HepG2 (cell line): ENCODE measurements around the gene SRXN1. TPM values are rescaled to one million over a fixed set of nuclear protein-coding genes. Genes with fewer than 3 reads are reported as not detected.

ENCODE experiments used
- ATAC-seq: fragments of 200-7000 bp; cut with Tn5 transposase; 3 replicates; pipeline ENCODE4 v1.9.1; 2020; ENCODE audit warnings: mild to moderate bottlenecking, moderate library complexity
- BruUV-seq: library from RNA; stranded (reverse); fragments of 400-500 nt; replicated peaks from 2 replicates; lab custom pipeline; 2021; lab: Mats Ljungman, UMichigan
- CTCF ChIA-PET: fragments of 300-600 bp; formaldehyde crosslinking; extraction: SDS; loops from one replicate; lab custom pipeline; 2021; ENCODE audit warnings: low total read pairs, inconsistent platforms, low intra/inter-chr PET ratio; lab: Yijun Ruan, JAX
- POLR2A ChIA-PET: fragments of 350-600 bp; sonication (Branson Sonifier 250); formaldehyde crosslinking; loops from one replicate; lab custom pipeline; 2020; ENCODE audit warnings: antibody characterized with exemption, inconsistent platforms; lab: Yijun Ruan, JAX
- DNase-seq: peaks from one replicate; pipeline ENCODE4 v3.0.0-alpha.2; 2015; ENCODE audit warnings: low spot score
- FAIRE-seq: peaks from 3 replicates; lab custom pipeline; 2011; peaks lifted over from hg19 to GRCh38; lab: Jason Lieb, UNC
- H2AFZ ChIP-seq: one replicate; pipeline ENCODE4 v1.6.1; 2011; ENCODE audit warnings: low read length, inconsistent platforms
- H3K27ac ChIP-seq: fragments of 300-600 bp; 3 replicates; pipeline ENCODE4 v1.8.0; 2011; ENCODE audit warnings: mixed run types, mild to moderate bottlenecking, mixed read lengths, low read length, inconsistent platforms; ENCODE audit not compliant: insufficient read depth; ENCODE audit errors: extremely low read length
- H3K27me3 ChIP-seq, 2 experiments: fragments of 200-600 bp in 1 of 2; 2 replicates in 1 of 2; 3 replicates in 1 of 2; pipeline versions ENCODE4 v1.6.0 to v1.8.0; 2011; ENCODE audit warnings: low read length in 2 of 2, mild to moderate bottlenecking in 2 of 2, moderate library complexity in 2 of 2, inconsistent platforms in 1 of 2; ENCODE audit not compliant: insufficient read depth in 2 of 2, control insufficient read depth in 1 of 2
- H3K36me3 ChIP-seq, 2 experiments: fragments of 200-600 bp in 1 of 2; replicated peaks in 1 of 2; 2 replicates in 1 of 2; 3 replicates in 1 of 2; pipeline versions ENCODE4 v1.5.1 to v1.8.0; 2011; ENCODE audit warnings: low read length in 2 of 2, inconsistent platforms in 1 of 2; ENCODE audit not compliant: insufficient read depth in 2 of 2, control insufficient read depth in 1 of 2
- H3K4me1 ChIP-seq: 2 replicates; pipeline ENCODE4 v1.5.1; 2012; ENCODE audit warnings: low read length, inconsistent platforms; ENCODE audit not compliant: insufficient read depth
- H3K4me2 ChIP-seq: 2 replicates; pipeline ENCODE4 v1.6.0; 2011; ENCODE audit warnings: low read depth, low read length, inconsistent platforms
- H3K4me3 ChIP-seq, 3 experiments: fragments of 200-600 bp in 1 of 3; sonication (generic), shearing (Covaris generic) in 1 of 3; replicated peaks in 1 of 3; 2 replicates each; pipeline ENCODE4 v1.5.1; 2011 to 2016; ENCODE audit warnings: low read length in 3 of 3, inconsistent platforms in 2 of 3, low read depth in 2 of 3, mild to moderate bottlenecking in 2 of 3, control low read depth in 1 of 3, mixed read lengths in 1 of 3; ENCODE audit not compliant: insufficient read depth in 1 of 3
- H3K79me2 ChIP-seq: one replicate; pipeline ENCODE4 v1.6.1; 2011; ENCODE audit warnings: low read length, inconsistent platforms; ENCODE audit not compliant: insufficient read depth
- H3K9ac ChIP-seq: 2 replicates; pipeline ENCODE4 v1.6.0; 2011; ENCODE audit warnings: mild to moderate bottlenecking, low read depth, low read length, inconsistent platforms; ENCODE audit not compliant: insufficient read depth
- H3K9me3 ChIP-seq: 2 replicates; pipeline ENCODE4 v1.5.1; 2012; ENCODE audit warnings: mild to moderate bottlenecking, low read length
- H4K20me1 ChIP-seq: 2 replicates; pipeline ENCODE4 v1.6.0; 2011; ENCODE audit warnings: inconsistent platforms, mild to moderate bottlenecking, low read length, moderate library complexity; ENCODE audit not compliant: insufficient read depth
- EED ChIP-seq: sonication (generic); formaldehyde crosslinking; IDR thresholded peaks from 2 replicates; pipeline ENCODE4 v1.5.0; 2020; ENCODE audit warnings: mild to moderate bottlenecking, missing genetic modification reagents
- NFE2L1 ChIP-seq: sonication (generic); formaldehyde crosslinking; IDR thresholded peaks from 2 replicates; pipeline ENCODE4 v1.4.0; 2020; ENCODE audit warnings: missing genetic modification reagents, mild to moderate bottlenecking, borderline replicate concordance
- ZNF768 ChIP-seq: sonication (generic); formaldehyde crosslinking; IDR thresholded peaks from 2 replicates; pipeline ENCODE4 v1.4.0; 2020; ENCODE audit warnings: missing genetic modification reagents
- WGBS: methylation state at CpG from one replicate; pipeline ENCODE4 v1.1.6; 2017; ENCODE audit warnings: low lambda C conversion rate; 5-methylcytosine and 5-hydroxymethylcytosine counted together
- in situ Hi-C: cut with HindIII; loops from 2 replicates; pipeline ENCODE4 v1.10.0; 2017; ENCODE audit warnings: low pct_unique_long_range_greater_than_20kb; ENCODE audit not compliant: extremely low pct_ligation_motif_present
- intact Hi-C: fragments of 100-400 bp; cut with micrococcal nuclease; formaldehyde crosslinking; loops from one replicate; pipeline ENCODE4 v1.10.0; 2022; ENCODE audit not compliant: unreplicated experiment
- polyA plus RNA-seq, 8 experiments: library from polyadenylated mRNA; depleted of rRNA in 3 of 8; stranded (reverse) in 7 of 8; unstranded in 1 of 8; fragments of >200 nt; fragmentation: Illumina TruSeq in 4 of 8; extraction: Trizol in 4 of 8; gene quantifications; 2 replicates each; pipeline versions ENCODE4 v1.2.1 to v1.2.3, GENCODE V29; 2011 to 2016; ENCODE audit warnings: low read depth in 4 of 8, missing spikeins in 1 of 8, mixed read lengths in 1 of 8; ENCODE audit not compliant: insufficient read depth in 1 of 8
- total RNA-seq, 5 experiments: library from RNA; depleted of rRNA; stranded (reverse); fragments of >200 nt; fragmentation: Illumina TruSeq; extraction: Trizol; gene quantifications; 2 replicates each; pipeline ENCODE4 v1.2.3, GENCODE V29; 2016; ENCODE audit warnings: low read depth in 1 of 5
- TF ChIP-seq, protein P1 (sequence below): sonication (generic); formaldehyde crosslinking; IDR thresholded peaks from 2 replicates; pipeline ENCODE4 v1.9.0; 2021; ENCODE audit warnings: missing genetic modification reagents, mild to moderate bottlenecking, borderline replicate concordance
- TF ChIP-seq, protein P2 (sequence below): sonication (generic); formaldehyde crosslinking; IDR thresholded peaks from 2 replicates; pipeline ENCODE4 v1.5.0; 2020; ENCODE audit warnings: missing genetic modification reagents

Gene SRXN1
- total and polyA plus RNA-seq, 2 of the 13 experiments (the other 11 are each of a cell fraction or from before 2014, with no cell fraction given): 29.9 to 87.7 TPM

DNA sequence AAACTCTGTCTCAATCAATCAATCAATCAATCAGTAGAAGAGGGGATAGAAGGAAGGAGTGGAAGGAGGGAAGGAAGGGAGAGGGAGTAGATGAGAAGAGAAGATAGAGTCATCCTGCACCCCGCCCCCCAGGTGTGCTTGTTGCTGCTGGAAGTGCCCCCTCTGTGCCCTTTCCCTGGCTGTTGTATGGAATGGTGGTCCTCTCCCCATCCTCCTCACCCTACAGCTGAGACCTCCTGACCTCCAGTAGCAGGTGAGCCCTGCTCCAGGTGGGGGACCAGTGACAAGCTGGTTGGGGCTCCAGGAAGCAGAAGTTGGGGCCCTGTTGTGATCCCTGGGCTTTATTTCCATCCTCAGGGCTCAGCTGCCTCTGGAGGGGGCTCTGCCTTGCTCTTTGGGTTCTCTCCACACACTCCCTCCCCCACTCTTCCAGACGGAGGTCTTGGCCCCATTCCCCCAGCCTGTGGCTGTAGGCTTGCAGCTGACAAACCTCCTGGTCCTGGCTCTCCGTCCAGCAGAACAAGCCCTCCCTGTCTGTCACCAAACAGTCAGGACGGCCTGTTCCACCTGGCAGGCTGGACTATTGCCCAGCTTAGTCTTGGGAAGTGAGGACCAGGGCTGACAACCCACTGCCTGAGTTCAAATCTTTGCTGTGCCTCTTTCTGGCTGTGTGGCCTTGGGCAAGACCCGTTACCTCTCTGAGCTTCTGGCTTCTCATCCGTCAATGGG, 48.6 kb upstream of the SRXN1 start:
- FAIRE-seq (no peak), DNase-seq (no peak), ATAC-seq (no peak)
- H3K4me3 ChIP-seq: no peak overlapping the region
- H3K4me1 ChIP-seq: no peaks in the 10 kb centered on the region
- H3K27ac ChIP-seq: no peak overlapping the region
- no peaks in the 10 kb centered on the region; the same call in 1 of the 2 replicates for H4K20me1 ChIP-seq
- H2AFZ ChIP-seq: no peak overlapping the region
- no peaks in the 10 kb centered on the region for H3K79me2 ChIP-seq
- H3K9ac ChIP-seq: no peak overlapping the region
- TF ChIP-seq NFE2L1 (no peak), EED (CRISPR knock-in tag) (0 out of 2 replicates have a peak, but pooled peaks have one; percentile 41), ZNF768 (peak; percentile 85)
- TF ChIP-seq, protein P1, sequence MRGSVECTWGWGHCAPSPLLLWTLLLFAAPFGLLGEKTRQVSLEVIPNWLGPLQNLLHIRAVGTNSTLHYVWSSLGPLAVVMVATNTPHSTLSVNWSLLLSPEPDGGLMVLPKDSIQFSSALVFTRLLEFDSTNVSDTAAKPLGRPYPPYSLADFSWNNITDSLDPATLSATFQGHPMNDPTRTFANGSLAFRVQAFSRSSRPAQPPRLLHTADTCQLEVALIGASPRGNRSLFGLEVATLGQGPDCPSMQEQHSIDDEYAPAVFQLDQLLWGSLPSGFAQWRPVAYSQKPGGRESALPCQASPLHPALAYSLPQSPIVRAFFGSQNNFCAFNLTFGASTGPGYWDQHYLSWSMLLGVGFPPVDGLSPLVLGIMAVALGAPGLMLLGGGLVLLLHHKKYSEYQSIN (CRISPR knock-in tag): no peak
- TF ChIP-seq, protein P2, sequence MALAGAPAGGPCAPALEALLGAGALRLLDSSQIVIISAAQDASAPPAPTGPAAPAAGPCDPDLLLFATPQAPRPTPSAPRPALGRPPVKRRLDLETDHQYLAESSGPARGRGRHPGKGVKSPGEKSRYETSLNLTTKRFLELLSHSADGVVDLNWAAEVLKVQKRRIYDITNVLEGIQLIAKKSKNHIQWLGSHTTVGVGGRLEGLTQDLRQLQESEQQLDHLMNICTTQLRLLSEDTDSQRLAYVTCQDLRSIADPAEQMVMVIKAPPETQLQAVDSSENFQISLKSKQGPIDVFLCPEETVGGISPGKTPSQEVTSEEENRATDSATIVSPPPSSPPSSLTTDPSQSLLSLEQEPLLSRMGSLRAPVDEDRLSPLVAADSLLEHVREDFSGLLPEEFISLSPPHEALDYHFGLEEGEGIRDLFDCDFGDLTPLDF (CRISPR knock-in tag): no peak
- in situ Hi-C loops (no loop called here), intact Hi-C loops (no loop called here)
- CTCF ChIA-PET: no interaction called here
- peaks cover 21 to 69% of the 10 kb centered on the region in 2 experiments for H3K27me3 ChIP-seq
- no peaks in the 10 kb centered on the region for H3K9me3 ChIP-seq
- no TSS peak for BruUV-seq
- no peaks in the 10 kb centered on the region for H3K36me3 ChIP-seq
- POLR2A ChIA-PET: no interaction called here
- WGBS: under 1% methylated on average over 6 of the region's 6 CpGs
- no peak overlapping the region for H3K4me2 ChIP-seq
